Measurements from ENCODE around the gene LMNB1. TPM values are rescaled to one million over a fixed set of nuclear protein-coding genes. Genes with fewer than 3 reads are reported as not detected.
"Not testable (repeated sequence)": the region's sequence is repeated elsewhere in the genome, so short reads cannot be mapped to it uniquely, and the experiment has no call there.

The LMNB1 gene
- total RNA-seq, 1 experiment from 2014 or later, result 135 TPM

DNA sequence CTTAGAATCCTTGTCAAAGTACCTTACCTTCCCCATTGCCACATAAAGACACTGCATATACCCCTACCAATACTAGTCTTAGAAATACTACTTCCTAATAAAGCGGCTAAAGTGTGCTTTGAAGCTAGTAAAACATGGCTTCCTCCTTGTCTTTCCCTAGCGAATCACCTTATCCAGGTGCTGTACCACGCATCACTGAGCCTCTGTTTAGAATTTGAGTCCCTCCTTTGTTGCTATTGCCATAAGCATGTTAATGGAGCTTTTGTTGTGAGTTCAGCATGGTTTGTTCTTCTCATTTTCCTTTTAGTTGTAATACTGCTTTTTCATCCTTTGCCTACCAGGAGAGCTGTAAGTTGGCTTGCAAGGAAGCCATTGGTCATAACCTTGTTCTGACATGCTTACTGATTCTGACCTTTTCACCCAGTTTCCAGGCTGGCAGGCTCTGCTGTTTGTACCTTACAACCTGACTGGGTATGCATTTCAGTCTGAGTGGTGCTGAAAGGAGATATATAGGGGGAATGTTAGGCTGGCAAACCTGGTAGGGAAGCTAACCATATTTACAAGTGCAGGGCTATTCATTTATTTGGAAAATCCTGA is 49.8 kb downstream of the LMNB1 start:
- DNase-seq (ENCODE audit: low spot score), result no peak

- no peak for DNase-seq (ENCODE audit: low spot score)
These were observed 52.2 kb downstream of the LMNB1 start for GRCh38 chr5:126829098-126829497.

DNA sequence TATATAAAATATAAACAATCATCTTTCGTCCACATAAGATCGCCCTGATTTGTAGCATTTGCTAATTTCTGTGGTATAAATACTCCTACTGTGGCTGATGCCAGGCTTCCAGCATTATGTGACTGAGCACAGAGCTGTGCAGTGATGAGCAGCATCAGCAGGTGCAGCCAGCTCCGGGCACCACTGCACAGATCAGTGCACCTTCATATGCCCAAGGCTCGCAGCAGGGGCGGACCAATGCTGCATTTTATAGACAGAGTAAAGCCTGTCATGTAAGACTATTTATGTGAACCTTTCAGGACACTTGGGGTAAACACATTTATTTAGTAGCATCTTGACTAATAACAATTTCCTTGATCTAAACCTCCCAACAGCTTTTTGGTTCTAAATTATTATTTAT is 53.1 kb downstream of the LMNB1 start:
- DNase-seq (ENCODE audit: low spot score), result no peak

DNA sequence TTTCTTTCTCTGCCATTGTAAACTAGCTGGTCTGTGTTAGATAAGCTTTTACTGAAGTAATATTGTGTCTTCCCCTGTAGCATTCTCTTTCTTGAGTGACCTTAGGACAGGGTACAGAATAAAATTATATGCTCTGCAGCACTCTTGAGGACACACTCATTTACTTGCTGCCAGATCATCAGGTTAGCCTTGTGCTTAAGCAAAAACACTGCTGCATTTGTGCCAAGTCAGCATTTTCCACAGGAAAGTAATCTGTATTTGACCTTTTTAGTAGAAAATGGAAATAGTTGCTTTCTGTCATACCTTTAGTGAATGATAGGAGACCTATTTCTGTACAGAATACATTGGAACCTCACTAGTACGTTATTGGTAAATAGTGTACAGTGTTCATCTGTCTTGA is 54.2 kb downstream of the LMNB1 start:
- no peak for DNase-seq (ENCODE audit: low spot score)

DNA sequence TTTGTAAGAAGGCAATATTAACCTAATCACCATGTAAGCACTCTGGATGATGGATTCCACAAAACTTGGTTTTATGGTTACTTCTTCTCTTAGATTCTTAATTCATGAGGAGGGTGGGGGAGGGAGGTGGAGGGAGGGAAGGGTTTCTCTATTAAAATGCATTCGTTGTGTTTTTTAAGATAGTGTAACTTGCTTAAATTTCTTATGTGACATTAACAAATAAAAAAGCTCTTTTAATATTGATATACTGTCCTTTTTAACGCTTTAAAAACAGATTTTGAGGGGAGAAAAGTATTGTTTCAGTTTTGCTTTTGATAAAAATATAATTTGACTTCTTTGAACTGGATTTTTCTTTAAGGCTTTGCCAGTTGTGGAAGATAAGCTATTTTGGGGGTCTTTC is 59.8 kb downstream of the LMNB1 start:
- DNase-seq (ENCODE audit: low spot score), result no peak

GRCh38 chr5:126837242-126837641 is 60.3 kb downstream of the LMNB1 start:
- no peak for DNase-seq (ENCODE audit: low spot score)

GRCh38 chr5:126837906-126838539 is 61.1 kb downstream of the LMNB1 start:
- DNase-seq (ENCODE audit: low spot score), result no peak

GRCh38 chr5:126839407-126839806 is 62.5 kb downstream of the LMNB1 start:
- not testable (repeated sequence) for DNase-seq (ENCODE audit: low spot score)

DNA sequence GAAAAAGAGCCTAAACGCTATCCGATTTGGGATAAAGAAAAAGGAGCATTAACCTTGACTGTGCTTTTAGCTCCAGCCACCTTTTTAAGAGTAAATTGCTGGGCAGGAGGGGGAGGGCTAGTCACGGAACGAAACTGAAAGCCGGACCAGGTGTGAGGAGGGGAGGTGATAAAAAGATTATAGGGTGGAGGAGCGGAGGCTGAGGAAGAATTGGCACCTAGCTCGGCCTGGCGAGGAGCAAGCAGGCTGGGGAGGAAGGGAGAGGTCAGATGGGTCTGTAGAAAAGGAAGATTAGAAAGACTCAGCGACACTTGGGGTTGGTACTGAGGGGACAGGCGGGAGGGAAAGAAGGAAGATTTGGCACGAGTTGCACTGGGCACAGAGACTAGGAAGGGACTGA is 66.4 kb downstream of the LMNB1 start:
- not testable (repeated sequence) for DNase-seq (ENCODE audit: low spot score)

- DNase-seq (ENCODE audit: low spot score), result not testable (repeated sequence)
These were observed 68.6 kb downstream of the LMNB1 start for GRCh38 chr5:126845470-126846070.

- no peak for DNase-seq (ENCODE audit: low spot score)
These were observed 69.4 kb downstream of the LMNB1 start for GRCh38 chr5:126846344-126846743.

GRCh38 chr5:126846744-126847455 is 70.0 kb downstream of the LMNB1 start:
- DNase-seq (ENCODE audit: low spot score), result no peak

- no peak for DNase-seq (ENCODE audit: low spot score)
These were observed 70.5 kb downstream of the LMNB1 start for GRCh38 chr5:126847456-126847820.

DNA sequence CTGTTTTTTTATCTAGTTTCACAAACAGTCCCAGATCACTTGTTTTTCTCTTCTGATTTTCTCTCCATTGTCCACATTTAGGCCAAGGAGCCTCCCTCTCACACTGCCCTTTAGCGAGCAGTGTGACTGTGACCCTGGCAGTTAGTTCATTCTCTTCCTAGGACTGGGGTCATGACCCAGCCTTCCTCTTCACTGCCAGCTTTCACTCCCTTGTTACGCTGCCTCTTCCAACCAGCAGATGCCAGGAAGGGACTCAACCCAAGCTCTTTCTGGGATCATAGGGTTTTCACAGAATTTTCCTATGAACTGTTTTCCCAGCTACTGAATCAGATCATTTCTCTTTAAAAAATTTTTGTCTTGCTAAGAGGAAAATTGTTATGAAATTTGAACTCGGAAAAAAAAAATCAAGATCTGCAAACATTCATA is 70.9 kb downstream of the LMNB1 start:
- DNase-seq (ENCODE audit: low spot score), result no peak

GRCh38 chr5:126848253-126848652 is 71.3 kb downstream of the LMNB1 start:
- no peak for DNase-seq (ENCODE audit: low spot score)

DNA sequence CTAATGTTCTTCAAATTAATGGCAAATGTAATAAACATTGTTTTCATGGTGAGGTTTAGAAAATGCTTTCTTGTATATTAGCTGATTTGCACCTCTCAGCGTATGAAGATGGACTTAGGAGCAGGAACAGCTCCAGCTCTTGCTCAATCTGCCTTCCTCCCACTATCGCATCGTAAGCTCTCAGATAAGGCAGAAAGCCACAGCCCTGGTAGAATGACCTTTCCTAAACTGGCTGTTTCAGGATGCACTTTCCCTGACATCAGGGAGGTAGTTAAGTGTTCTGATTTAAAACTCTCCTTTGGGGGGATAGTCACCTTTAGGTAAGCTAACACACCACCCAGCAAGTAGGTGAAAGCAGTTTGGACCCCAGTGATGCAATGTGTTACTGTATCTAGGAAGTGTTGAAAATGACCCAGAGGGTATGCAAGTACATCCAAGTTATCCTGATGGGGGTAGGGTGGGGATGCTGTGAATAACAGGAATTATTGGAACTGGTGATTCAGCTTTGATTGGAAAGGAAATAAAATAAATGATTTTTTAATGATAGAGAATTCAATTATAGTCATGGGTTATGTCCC is 72.3 kb downstream of the LMNB1 start:
- no peak for DNase-seq (ENCODE audit: low spot score)

- DNase-seq (ENCODE audit: low spot score), result no peak
These were observed 74.6 kb downstream of the LMNB1 start for GRCh38 chr5:126851501-126852011.

- no peak for DNase-seq (ENCODE audit: low spot score)
These were observed 75.2 kb downstream of the LMNB1 start for GRCh38 chr5:126852091-126852571.

DNA sequence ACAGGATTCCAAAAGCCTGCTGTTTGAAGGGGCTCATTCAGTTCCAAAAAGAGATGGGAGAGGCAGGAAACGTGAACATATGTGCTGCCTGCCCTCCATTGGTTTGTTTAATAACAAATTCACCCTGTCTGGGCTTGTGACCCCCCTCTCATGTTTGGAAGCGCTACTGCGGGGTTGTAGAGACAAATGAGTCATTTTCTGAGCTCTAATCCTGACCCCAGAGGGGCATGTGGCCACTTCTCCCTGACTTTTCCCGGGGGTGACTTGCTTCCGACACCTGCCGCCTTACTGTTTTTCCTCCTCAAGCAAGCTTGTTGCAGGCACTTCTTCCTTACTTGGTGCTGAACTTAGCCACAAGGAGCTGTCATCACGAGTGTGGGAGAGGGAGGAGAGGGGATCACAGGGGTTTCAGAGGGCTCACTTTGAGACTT is 75.9 kb downstream of the LMNB1 start:
- DNase-seq (ENCODE audit: low spot score), result no peak

GRCh38 chr5:126853541-126854307 is 76.8 kb downstream of the LMNB1 start:
- not testable (repeated sequence) for DNase-seq (ENCODE audit: low spot score)

- DNase-seq (ENCODE audit: low spot score), result no peak
These were observed 77.7 kb downstream of the LMNB1 start for GRCh38 chr5:126854526-126855110.

All from A172 (cell line).